Measurements from ENCODE around the gene PTPN3. TPM values are rescaled to one million over a fixed set of nuclear protein-coding genes. Genes with fewer than 3 reads are reported as not detected.

PTPN3 gene
- total and polyA plus RNA-seq, 8 donors, result 8.0 to 16.6 (median 13.6) TPM

- TF ChIP-seq CTCF (IDR thresholded peaks at IDR 0.05), result no peak
- H3K27me3 ChIP-seq, result no peaks in the 10 kb centered on the region
- 83 to 87% methylated on average over 6 of the region's 6 CpGs for WGBS, 2 donors
- no peak overlapping the region for H3K4me3 ChIP-seq
- DNase-seq, result no peak
- H3K36me3 ChIP-seq, result peaks cover 0 to 45% (median 0%) of the 10 kb centered on the region in 3 donors
- no peaks in the 10 kb centered on the region for H3K4me1 ChIP-seq
- H3K27ac ChIP-seq, result no peak overlapping the region
- H3K9me3 ChIP-seq, result no peaks in the 10 kb centered on the region
- FAIRE-seq, result no peak
- ATAC-seq, result no peak
- intact Hi-C loops (cut with DNase I), result no loop called here
These were observed 69.3 kb downstream of the PTPN3 start for GRCh38 chr9:109428854-109429253.

- no peak for ATAC-seq
- intact Hi-C loops (cut with DNase I), result no loop called here
- Histone ChIP-seq H3K36me3 (peaks cover 0 to 45% (median 0%) of the 10 kb centered on the region in 3 donors), H3K9me3 (no peaks in the 10 kb centered on the region), H3K27ac (no peak overlapping the region), H3K27me3 (no peaks in the 10 kb centered on the region), H3K4me1 (no peaks in the 10 kb centered on the region), H3K4me3 (no peak overlapping the region)
- 53 to 55% methylated on average over 4 of the region's 4 CpGs for WGBS, 2 donors
- no peak for DNase-seq
- no peak for FAIRE-seq
- no peak for TF ChIP-seq CTCF (IDR thresholded peaks at IDR 0.05)
These were observed 70.2 kb downstream of the PTPN3 start for GRCh38 chr9:109427886-109428285.

GRCh38 chr9:109426626-109427402, 71.3 kb downstream of the PTPN3 start:
- H3K36me3 ChIP-seq, result peaks cover 0 to 38% (median 0%) of the 10 kb centered on the region in 3 donors
- no peak for ATAC-seq
- no peaks in the 10 kb centered on the region for H3K27me3 ChIP-seq
- DNase-seq, result no peak
- no peak for FAIRE-seq
- H3K9me3 ChIP-seq, result no peaks in the 10 kb centered on the region
- no peak overlapping the region for H3K4me3 ChIP-seq
- H3K4me1 ChIP-seq, result no peaks in the 10 kb centered on the region
- no peak overlapping the region for H3K27ac ChIP-seq
- intact Hi-C loops (cut with DNase I), result no loop called here
- no peak for TF ChIP-seq CTCF (IDR thresholded peaks at IDR 0.05)
- WGBS, 2 donors, result 92% methylated on average over 9 of the region's 9 CpGs

GRCh38 chr9:109424618-109425017, 73.5 kb downstream of the PTPN3 start:
- Histone ChIP-seq H3K4me3 (no peak overlapping the region), H3K27ac (no peak overlapping the region), H3K4me1 (no peaks in the 10 kb centered on the region), H3K9me3 (no peaks in the 10 kb centered on the region), H3K27me3 (no peaks in the 10 kb centered on the region), H3K36me3 (peaks cover 0 to 27% (median 0%) of the 10 kb centered on the region in 3 donors)
- no peak for ATAC-seq
- no peak for FAIRE-seq
- intact Hi-C loops (cut with DNase I), result no loop called here
- TF ChIP-seq CTCF (IDR thresholded peaks at IDR 0.05), result no peak
- no peak for DNase-seq

- TF ChIP-seq CTCF (IDR thresholded peaks at IDR 0.05), result no peak
- 83 to 88% methylated on average over 1 of the region's 1 CpG for WGBS, 2 donors
- Histone ChIP-seq H3K27me3 (no peaks in the 10 kb centered on the region), H3K36me3 (peaks cover 0 to 34% (median 2%) of the 10 kb centered on the region in 3 donors), H3K4me1 (no peaks in the 10 kb centered on the region), H3K9me3 (no peaks in the 10 kb centered on the region), H3K27ac (no peak overlapping the region), H3K4me3 (no peak overlapping the region)
- DNase-seq (no peak), FAIRE-seq (no peak), ATAC-seq (no peak)
- intact Hi-C loops (cut with DNase I), result no loop called here
These were observed 74.2 kb downstream of the PTPN3 start for GRCh38 chr9:109423877-109424276.
